HG02610 (cell line): ENCODE results near the gene PPP1R9B.

Experiments used
- ATAC-seq: cut with Tn5 transposase; IDR thresholded peaks from one replicate; pipeline ENCODE4 v1.9.1; 2021; ENCODE audit warnings: mild to moderate bottlenecking, moderate library complexity; ENCODE audit not compliant: unreplicated experiment

Gene PPP1R9B

GRCh38 chr17:50094753-50095619 lies 55.5 kb downstream of the PPP1R9B start, which contains the start of gene PDK2:
Gene PDK2, plus strand, starts transcription at chr17:50095351. Its CDS starts 85 bp downstream, at chr17:50095436.
- peak; percentile 91 for ATAC-seq

- ATAC-seq = no peak
Observed at GRCh38 chr17:50094243-50094752, 56.2 kb downstream of the PPP1R9B start.

GRCh38 chr17:50093807-50094206 lies 56.7 kb downstream of the PPP1R9B start:
- no peak for ATAC-seq

DNA sequence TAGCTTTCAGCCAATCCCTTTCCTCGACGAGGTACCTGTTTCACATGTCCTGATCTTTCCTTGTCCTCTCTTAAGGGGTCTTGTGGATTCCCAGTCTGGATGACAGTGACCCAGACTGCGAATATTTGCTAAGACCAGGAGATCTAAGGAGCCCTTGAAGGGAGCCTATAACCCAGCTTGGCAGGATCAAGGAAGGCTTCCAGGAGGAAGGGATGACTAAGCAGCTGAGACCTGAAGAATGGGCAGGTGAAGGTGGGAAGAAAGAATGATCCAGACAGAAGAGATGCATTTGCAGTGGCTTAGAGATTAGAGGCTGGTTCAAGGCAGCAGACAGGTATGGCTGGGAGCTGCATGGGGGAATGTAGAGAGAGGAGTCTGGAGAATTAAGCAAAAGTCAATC lies 57.2 kb downstream of the PPP1R9B start:
- no peak for ATAC-seq

GRCh38 chr17:50091918-50092285 lies 58.6 kb downstream of the PPP1R9B start:
- ATAC-seq = no peak

DNA sequence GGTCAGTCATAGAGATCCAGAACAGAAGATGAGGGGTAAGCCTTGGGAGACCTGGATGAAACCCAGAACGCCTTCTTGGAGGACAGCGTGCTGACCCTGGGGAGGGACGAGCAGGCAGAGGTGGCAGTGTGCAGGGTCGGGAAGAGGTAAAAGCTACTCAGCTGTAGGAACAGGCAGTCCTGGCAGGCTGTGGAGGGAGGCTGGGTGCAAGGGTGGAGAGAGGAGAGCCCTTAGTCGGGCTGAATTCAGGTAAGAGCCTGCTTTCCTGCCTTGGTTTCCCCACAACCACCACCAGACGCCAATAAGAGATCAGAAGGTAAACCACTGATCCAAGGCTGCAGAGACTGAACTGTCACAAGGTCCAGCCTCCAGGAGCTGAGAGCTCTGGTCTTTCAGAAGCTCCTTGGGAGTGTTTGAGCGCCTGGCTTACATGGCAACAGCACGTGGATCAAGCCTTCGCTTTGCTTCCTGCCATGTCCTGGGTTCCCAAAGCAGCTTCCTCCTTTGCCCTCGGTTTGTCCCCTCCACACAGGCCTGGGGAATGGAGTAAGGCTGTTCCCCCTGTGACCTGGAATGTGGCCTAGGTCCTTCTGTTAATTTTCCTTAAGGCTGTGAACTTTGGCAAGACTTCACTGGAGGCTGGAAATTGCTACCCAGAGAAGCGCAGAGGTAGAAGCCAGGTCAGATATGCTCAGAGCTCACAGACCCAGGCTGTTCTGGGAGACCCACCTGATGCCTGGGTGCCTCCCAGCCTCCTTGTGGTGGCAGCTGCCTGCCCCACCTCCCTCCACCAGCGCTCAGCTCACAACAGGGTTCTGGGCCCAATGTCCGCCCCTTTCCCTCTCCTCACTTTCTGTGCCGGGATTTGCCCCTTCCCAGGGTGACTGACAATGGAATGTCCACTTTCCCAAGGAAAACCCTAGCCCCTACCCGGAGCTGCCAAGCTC lies 59.2 kb downstream of the PPP1R9B start:
- no peak for ATAC-seq

GRCh38 chr17:50090071-50090470 lies 60.4 kb downstream of the PPP1R9B start:
- no peak for ATAC-seq

DNA sequence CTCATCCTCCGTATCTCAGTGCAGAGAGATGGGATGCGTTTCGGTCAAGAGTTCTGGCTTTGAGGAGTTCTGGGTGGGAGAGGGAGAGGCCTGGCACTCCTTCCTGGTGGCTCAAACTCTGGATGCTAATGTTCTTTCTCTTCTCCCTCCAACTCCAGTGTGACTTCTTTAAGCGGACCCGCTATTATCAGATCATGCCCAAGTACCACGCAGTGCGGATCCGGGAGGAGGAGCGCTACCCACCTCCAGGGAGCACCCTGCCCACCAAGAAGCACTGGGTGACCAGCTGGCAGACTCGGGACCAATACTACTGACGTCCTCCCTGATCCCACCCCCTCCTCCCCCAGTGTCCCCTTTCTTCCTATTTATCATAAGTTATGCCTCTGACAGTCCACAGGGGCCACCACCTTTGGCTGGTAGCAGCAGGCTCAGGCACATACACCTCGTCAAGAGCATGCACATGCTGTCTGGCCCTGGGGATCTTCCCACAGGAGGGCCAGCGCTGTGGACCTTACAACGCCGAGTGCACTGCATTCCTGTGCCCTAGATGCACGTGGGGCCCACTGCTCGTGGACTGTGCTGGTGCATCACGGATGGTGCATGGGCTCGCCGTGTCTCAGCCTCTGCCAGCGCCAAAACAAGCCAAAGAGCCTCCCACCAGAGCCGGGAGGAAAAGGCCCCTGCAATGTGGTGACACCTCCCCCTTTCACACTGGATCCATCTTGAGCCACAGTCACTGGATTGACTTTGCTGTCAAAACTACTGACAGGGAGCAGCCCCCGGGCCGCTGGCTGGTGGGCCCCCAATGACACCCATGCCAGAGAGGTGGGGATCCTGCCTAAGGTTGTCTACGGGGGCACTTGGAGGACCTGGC lies 61.3 kb downstream of the PPP1R9B start:
- no peak for ATAC-seq

DNA sequence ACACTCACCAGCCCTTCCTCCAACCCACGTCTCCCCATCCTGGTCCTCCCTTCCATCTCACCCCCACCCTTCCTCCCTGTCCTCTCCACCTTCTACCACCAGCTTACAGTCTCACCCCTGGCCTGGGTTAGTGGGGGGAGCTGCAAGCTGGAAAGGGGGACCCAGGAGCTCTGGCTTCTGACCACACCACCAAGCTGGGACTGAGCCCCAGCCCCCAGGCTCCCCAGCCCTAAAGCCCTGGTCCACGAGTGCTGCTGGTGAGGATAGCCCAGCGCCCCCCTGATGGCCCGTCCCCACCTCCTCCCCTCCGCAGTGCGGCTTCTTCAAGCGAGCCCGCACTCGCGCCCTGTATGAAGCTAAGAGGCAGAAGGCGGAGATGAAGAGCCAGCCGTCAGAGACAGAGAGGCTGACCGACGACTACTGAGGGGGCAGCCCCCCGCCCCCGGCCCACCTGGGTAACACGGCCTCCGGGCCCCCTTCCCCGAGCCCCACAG lies 62.5 kb downstream of the PPP1R9B start:
- no peak for ATAC-seq

- peak; percentile 65 for ATAC-seq
Observed at GRCh38 chr17:50087246-50087911, 63.1 kb downstream of the PPP1R9B start.
